WTC11 (cell line): ENCODE measurements around the gene UNC79. TPM values are rescaled to one million over a fixed set of nuclear protein-coding genes. Genes with fewer than 3 reads are reported as not detected.

Experiments used
- ATAC-seq: fragments of 200-7000 bp; cut with Tn5 transposase; 2 replicates; pipeline ENCODE4 v1.10.0; 2021; ENCODE audit warnings: mild to moderate bottlenecking, moderate library complexity
- CTCF ChIA-PET: fragments of 300-600 bp; sonication (Branson Sonifier 250); formaldehyde crosslinking; loops from one replicate; lab custom pipeline; 2021; ENCODE audit warnings: antibody characterized with exemption; lab: Charles Lee
- POLR2A ChIA-PET: fragments of 350-600 bp; sonication (Branson Sonifier 250); formaldehyde crosslinking; loops from one replicate; lab custom pipeline; 2021; ENCODE audit warnings: antibody characterized with exemption; lab: Charles Lee
- DNase-seq: peaks from one replicate; pipeline ENCODE4 v3.0.0; 2021; ENCODE audit warnings: low spot score
- H3K27ac Mint-ChIP-seq: 2 replicates; pipeline ENCODE4 v1.8.0; 2021; ENCODE audit warnings: mixed read lengths
- H3K27me3 Mint-ChIP-seq: 2 replicates; pipeline ENCODE4 v1.8.0; 2021; ENCODE audit warnings: low read depth, mild to moderate bottlenecking, moderate library complexity, mixed read lengths
- H3K36me3 Mint-ChIP-seq: 2 replicates; pipeline ENCODE4 v1.8.0; 2021; ENCODE audit warnings: mixed read lengths
- H3K4me1 Mint-ChIP-seq: 2 replicates; pipeline ENCODE4 v1.8.0; 2022; ENCODE audit warnings: mixed read lengths
- H3K4me3 Mint-ChIP-seq: 2 replicates; pipeline ENCODE4 v1.8.0; 2021; ENCODE audit warnings: mild to moderate bottlenecking, moderate library complexity, mixed read lengths
- H3K9me3 Mint-ChIP-seq: 2 replicates; pipeline ENCODE4 v1.8.0; 2021; ENCODE audit warnings: mixed read lengths
- CBFB ChIP-seq: sonication (generic); formaldehyde crosslinking; IDR thresholded peaks from 2 replicates; pipeline ENCODE4 v1.8.1; 2022; ENCODE audit warnings: mild to moderate bottlenecking, low read depth, missing genetic modification reagents
- EMX1 ChIP-seq: fragments of 250-450 bp; sonication (Bioruptor Pico); IDR thresholded peaks from 2 replicates; pipeline ENCODE4 v1.8.0; 2021; ENCODE audit warnings: mild to moderate bottlenecking
- ESRRA ChIP-seq: sonication (generic); formaldehyde crosslinking; IDR thresholded peaks from 2 replicates; pipeline ENCODE4 v1.8.1; 2022; ENCODE audit warnings: mild to moderate bottlenecking, missing genetic modification reagents, borderline replicate concordance
- FOXP1 ChIP-seq: sonication (generic); formaldehyde crosslinking; IDR thresholded peaks from 2 replicates; pipeline ENCODE4 v1.8.0; 2022; ENCODE audit warnings: missing genetic modification reagents, mild to moderate bottlenecking, moderate library complexity, borderline replicate concordance
- IRF2 ChIP-seq: sonication (generic); formaldehyde crosslinking; IDR thresholded peaks from 2 replicates; pipeline ENCODE4 v1.8.0; 2022; ENCODE audit warnings: low read depth, missing genetic modification reagents, borderline replicate concordance
- JAZF1 ChIP-seq: fragments of 250-450 bp; sonication (Bioruptor Pico); IDR thresholded peaks from 2 replicates; pipeline ENCODE4 v1.9.0; 2021; ENCODE audit warnings: moderate library complexity, mild to moderate bottlenecking, inconsistent platforms
- NFATC4 ChIP-seq: fragments of 250-450 bp; sonication (Bioruptor Pico); IDR thresholded peaks from 2 replicates; pipeline ENCODE4 v1.9.0; 2021; ENCODE audit warnings: mild to moderate bottlenecking
- RORB ChIP-seq: fragments of 250-450 bp; sonication (Bioruptor Pico); IDR thresholded peaks from 2 replicates; pipeline ENCODE4 v1.9.0; 2021; ENCODE audit warnings: mild to moderate bottlenecking
- SOX15 ChIP-seq: fragments of 250-450 bp; sonication (Bioruptor Pico); IDR thresholded peaks from 2 replicates; pipeline ENCODE4 v1.9.0; 2021; ENCODE audit warnings: mild to moderate bottlenecking
- TP53 ChIP-seq: sonication (generic); formaldehyde crosslinking; IDR thresholded peaks from 2 replicates; pipeline ENCODE4 v1.8.1; 2023; ENCODE audit warnings: mild to moderate bottlenecking, missing genetic modification reagents
- ZNF138 ChIP-seq: sonication (generic); formaldehyde crosslinking; conservative IDR thresholded peaks from 2 replicates; pipeline ENCODE4 v1.8.1; 2022; ENCODE audit warnings: mild to moderate bottlenecking, moderate library complexity, missing genetic modification reagents
- total RNA-seq: library from RNA; stranded (reverse); gene quantifications from 3 replicates; pipeline ENCODE4 v1.2.3, GENCODE V29; 2021
- TF ChIP-seq, protein P1 (sequence below): fragments of 250-450 bp; sonication (Bioruptor Pico); conservative IDR thresholded peaks from 2 replicates; pipeline ENCODE4 v1.9.0; 2021; ENCODE audit warnings: mild to moderate bottlenecking
- TF ChIP-seq, protein P2 (sequence below): sonication (generic); formaldehyde crosslinking; IDR thresholded peaks from 2 replicates; pipeline ENCODE4 v1.8.0; 2022; ENCODE audit warnings: mild to moderate bottlenecking, missing genetic modification reagents
- TF ChIP-seq, protein P3 (sequence below): fragments of 250-450 bp; sonication (Bioruptor Pico); IDR thresholded peaks from 2 replicates; pipeline ENCODE4 v1.9.0; 2021; ENCODE audit warnings: mild to moderate bottlenecking
- TF ChIP-seq, protein P4 (sequence below): sonication (generic); formaldehyde crosslinking; IDR thresholded peaks from 2 replicates; pipeline ENCODE4 v1.8.1; 2023; ENCODE audit warnings: mild to moderate bottlenecking, missing genetic modification reagents
- TF ChIP-seq, protein P5 (sequence below): sonication (generic); formaldehyde crosslinking; IDR thresholded peaks from 2 replicates; pipeline ENCODE4 v1.8.0; 2023; ENCODE audit warnings: missing genetic modification reagents, mild to moderate bottlenecking, borderline replicate concordance
- TF ChIP-seq, protein P6 (sequence below): fragments of 250-450 bp; sonication (Bioruptor Pico); IDR thresholded peaks from 2 replicates; pipeline ENCODE4 v1.8.0; 2021; ENCODE audit warnings: mild to moderate bottlenecking

UNC79 gene
- total RNA-seq, 1 experiment from 2014 or later, result 2.1 TPM

DNA sequence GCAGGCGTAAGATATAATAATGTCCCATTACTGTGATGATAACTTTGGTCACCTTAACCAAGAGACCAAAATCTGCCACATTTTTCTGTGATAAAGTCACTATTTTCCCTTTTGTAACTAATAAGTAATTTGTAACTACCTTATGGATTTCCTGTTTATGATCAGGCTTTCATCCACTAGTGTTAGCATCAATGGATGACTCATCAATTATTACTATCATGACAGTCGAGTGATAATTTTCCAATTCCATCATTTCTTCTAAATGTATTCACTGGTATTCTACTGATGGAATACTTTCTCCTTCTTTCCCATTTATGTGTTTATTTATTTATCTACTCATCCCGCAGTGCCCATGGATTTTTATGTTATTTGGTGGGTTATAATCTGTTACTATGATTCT, 148.4 kb downstream of the UNC79 start:
- no peaks in the 10 kb centered on the region for H3K36me3 Mint-ChIP-seq
- H3K27ac Mint-ChIP-seq, result no peak overlapping the region
- H3K4me3 Mint-ChIP-seq, result no peak overlapping the region
- TF ChIP-seq, protein P1, sequence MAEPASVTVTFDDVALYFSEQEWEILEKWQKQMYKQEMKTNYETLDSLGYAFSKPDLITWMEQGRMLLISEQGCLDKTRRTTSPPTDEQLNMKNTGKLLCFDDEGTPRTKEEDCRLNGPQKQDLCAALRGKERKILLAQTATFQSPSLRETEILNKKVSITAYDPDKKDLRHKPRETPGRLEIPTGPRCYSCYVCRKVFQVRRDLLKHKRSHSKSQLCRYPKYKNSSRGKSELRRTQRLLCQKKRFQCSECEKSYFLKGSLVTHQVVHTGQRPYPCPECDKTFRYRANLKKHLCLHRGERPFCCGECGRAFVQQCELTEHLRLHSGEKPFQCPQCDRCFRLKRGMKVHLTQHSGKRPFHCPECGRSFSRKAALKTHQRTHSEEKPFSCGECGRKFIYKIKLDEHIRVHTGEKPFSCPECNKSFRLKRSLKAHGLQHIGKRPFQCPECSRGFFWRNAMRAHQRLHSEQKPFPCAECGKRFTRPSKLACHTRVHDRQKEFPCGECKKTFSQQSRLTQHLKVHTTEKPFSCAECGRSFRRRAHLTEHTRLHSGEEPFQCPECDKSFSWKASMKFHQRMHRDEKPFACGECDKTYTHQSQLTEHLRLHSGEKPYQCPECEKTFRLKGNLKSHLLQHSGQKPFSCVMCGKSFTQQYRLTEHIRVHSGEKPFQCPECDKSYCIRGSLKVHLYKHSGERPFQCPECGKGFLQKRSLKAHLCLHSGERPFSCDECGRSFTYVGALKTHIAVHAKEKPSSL (CRISPR knock-in tag), result no peak
- no peak for TF ChIP-seq SOX15 (CRISPR knock-in tag)
- no peak for TF ChIP-seq EMX1 (CRISPR knock-in tag)
- TF ChIP-seq JAZF1, result no peak
- no peak for TF ChIP-seq IRF2 (CRISPR knock-in tag)
- no peak for TF ChIP-seq CBFB (CRISPR knock-in tag)
- TF ChIP-seq, protein P2, sequence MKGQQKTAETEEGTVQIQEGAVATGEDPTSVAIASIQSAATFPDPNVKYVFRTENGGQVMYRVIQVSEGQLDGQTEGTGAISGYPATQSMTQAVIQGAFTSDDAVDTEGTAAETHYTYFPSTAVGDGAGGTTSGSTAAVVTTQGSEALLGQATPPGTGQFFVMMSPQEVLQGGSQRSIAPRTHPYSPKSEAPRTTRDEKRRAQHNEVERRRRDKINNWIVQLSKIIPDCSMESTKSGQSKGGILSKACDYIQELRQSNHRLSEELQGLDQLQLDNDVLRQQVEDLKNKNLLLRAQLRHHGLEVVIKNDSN (CRISPR knock-in tag), result no peak
- TF ChIP-seq ESRRA (CRISPR knock-in tag), result no peak
- no peak for TF ChIP-seq ZNF138 (CRISPR knock-in tag)
- no peak for TF ChIP-seq TP53 (CRISPR knock-in tag)
- TF ChIP-seq, protein P3, sequence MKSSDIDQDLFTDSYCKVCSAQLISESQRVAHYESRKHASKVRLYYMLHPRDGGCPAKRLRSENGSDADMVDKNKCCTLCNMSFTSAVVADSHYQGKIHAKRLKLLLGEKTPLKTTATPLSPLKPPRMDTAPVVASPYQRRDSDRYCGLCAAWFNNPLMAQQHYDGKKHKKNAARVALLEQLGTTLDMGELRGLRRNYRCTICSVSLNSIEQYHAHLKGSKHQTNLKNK, result no peak
- TF ChIP-seq NFATC4 (CRISPR knock-in tag), result no peak
- TF ChIP-seq, protein P4, sequence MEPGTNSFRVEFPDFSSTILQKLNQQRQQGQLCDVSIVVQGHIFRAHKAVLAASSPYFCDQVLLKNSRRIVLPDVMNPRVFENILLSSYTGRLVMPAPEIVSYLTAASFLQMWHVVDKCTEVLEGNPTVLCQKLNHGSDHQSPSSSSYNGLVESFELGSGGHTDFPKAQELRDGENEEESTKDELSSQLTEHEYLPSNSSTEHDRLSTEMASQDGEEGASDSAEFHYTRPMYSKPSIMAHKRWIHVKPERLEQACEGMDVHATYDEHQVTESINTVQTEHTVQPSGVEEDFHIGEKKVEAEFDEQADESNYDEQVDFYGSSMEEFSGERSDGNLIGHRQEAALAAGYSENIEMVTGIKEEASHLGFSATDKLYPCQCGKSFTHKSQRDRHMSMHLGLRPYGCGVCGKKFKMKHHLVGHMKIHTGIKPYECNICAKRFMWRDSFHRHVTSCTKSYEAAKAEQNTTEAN (CRISPR knock-in tag), result no peak
- TF ChIP-seq FOXP1 (CRISPR knock-in tag), result no peak
- TF ChIP-seq, protein P5, sequence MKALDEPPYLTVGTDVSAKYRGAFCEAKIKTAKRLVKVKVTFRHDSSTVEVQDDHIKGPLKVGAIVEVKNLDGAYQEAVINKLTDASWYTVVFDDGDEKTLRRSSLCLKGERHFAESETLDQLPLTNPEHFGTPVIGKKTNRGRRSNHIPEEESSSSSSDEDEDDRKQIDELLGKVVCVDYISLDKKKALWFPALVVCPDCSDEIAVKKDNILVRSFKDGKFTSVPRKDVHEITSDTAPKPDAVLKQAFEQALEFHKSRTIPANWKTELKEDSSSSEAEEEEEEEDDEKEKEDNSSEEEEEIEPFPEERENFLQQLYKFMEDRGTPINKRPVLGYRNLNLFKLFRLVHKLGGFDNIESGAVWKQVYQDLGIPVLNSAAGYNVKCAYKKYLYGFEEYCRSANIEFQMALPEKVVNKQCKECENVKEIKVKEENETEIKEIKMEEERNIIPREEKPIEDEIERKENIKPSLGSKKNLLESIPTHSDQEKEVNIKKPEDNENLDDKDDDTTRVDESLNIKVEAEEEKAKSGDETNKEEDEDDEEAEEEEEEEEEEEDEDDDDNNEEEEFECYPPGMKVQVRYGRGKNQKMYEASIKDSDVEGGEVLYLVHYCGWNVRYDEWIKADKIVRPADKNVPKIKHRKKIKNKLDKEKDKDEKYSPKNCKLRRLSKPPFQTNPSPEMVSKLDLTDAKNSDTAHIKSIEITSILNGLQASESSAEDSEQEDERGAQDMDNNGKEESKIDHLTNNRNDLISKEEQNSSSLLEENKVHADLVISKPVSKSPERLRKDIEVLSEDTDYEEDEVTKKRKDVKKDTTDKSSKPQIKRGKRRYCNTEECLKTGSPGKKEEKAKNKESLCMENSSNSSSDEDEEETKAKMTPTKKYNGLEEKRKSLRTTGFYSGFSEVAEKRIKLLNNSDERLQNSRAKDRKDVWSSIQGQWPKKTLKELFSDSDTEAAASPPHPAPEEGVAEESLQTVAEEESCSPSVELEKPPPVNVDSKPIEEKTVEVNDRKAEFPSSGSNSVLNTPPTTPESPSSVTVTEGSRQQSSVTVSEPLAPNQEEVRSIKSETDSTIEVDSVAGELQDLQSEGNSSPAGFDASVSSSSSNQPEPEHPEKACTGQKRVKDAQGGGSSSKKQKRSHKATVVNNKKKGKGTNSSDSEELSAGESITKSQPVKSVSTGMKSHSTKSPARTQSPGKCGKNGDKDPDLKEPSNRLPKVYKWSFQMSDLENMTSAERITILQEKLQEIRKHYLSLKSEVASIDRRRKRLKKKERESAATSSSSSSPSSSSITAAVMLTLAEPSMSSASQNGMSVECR (CRISPR knock-in tag), result no peak
- TF ChIP-seq, protein P6, sequence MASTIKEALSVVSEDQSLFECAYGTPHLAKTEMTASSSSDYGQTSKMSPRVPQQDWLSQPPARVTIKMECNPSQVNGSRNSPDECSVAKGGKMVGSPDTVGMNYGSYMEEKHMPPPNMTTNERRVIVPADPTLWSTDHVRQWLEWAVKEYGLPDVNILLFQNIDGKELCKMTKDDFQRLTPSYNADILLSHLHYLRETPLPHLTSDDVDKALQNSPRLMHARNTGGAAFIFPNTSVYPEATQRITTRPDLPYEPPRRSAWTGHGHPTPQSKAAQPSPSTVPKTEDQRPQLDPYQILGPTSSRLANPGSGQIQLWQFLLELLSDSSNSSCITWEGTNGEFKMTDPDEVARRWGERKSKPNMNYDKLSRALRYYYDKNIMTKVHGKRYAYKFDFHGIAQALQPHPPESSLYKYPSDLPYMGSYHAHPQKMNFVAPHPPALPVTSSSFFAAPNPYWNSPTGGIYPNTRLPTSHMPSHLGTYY (CRISPR knock-in tag), result no peak
- no peak for TF ChIP-seq RORB (CRISPR knock-in tag)
- H3K27me3 Mint-ChIP-seq, result no peaks in the 10 kb centered on the region
- POLR2A ChIA-PET, result no interaction called here
- CTCF ChIA-PET, result no interaction called here
- no peaks in the 10 kb centered on the region for H3K4me1 Mint-ChIP-seq
- ATAC-seq (no peak), DNase-seq (no peak)
- H3K9me3 Mint-ChIP-seq, result no peaks in the 10 kb centered on the region
